Glomerular visceral epithelial cell (primary cell): ENCODE data around the gene HHAT.

ENCODE experiments used
- DNase-seq: peaks from one replicate; pipeline ENCODE4 v3.0.0-alpha.2; 2016; ENCODE audit errors: extremely low spot score

HHAT gene

GRCh38 chr1:210482945-210483617 is 154.4 kb downstream of the HHAT start:
- no peak for DNase-seq

GRCh38 chr1:210483821-210484220 is 155.1 kb downstream of the HHAT start:
- DNase-seq, result no peak

GRCh38 chr1:210487021-210487420 is 158.3 kb downstream of the HHAT start:
- no peak for DNase-seq

- no peak for DNase-seq
Measured at GRCh38 chr1:210489491-210489890, 160.8 kb downstream of the HHAT start.

GRCh38 chr1:210490781-210491180 is 162.1 kb downstream of the HHAT start:
- DNase-seq, result no peak

- peak; percentile 26 for DNase-seq
Measured at GRCh38 chr1:210496063-210496462, 167.4 kb downstream of the HHAT start.

- no peak for DNase-seq
Measured at GRCh38 chr1:210499956-210500355, 171.3 kb downstream of the HHAT start.

- DNase-seq, result no peak
Measured at GRCh38 chr1:210500831-210501230, 172.1 kb downstream of the HHAT start.

GRCh38 chr1:210504286-210504685 is 175.6 kb downstream of the HHAT start:
- no peak for DNase-seq

- peak; percentile 3 for DNase-seq
Measured at GRCh38 chr1:210505601-210506496, 177.1 kb downstream of the HHAT start.

- no peak for DNase-seq
Measured at GRCh38 chr1:210506689-210507088, 178.0 kb downstream of the HHAT start.

GRCh38 chr1:210516092-210516656 is 187.5 kb downstream of the HHAT start:
- no peak for DNase-seq

GRCh38 chr1:210516697-210517459 is 188.2 kb downstream of the HHAT start:
- DNase-seq, result no peak

- DNase-seq, result no peak
Measured at GRCh38 chr1:210523830-210524229, 195.1 kb downstream of the HHAT start.

GRCh38 chr1:210525716-210526454 is 197.2 kb downstream of the HHAT start:
- no peak for DNase-seq

GRCh38 chr1:210527091-210527490 is 198.4 kb downstream of the HHAT start:
- peak; percentile 70 for DNase-seq

GRCh38 chr1:210531475-210532222 is 202.9 kb downstream of the HHAT start:
- no peak for DNase-seq

- DNase-seq, result no peak
Measured at GRCh38 chr1:210532223-210532598, 203.5 kb downstream of the HHAT start.

- DNase-seq, result no peak
Measured at GRCh38 chr1:210535761-210536160, 207.1 kb downstream of the HHAT start.

- DNase-seq, result no peak
Measured at GRCh38 chr1:210536254-210536961, 207.7 kb downstream of the HHAT start.
